ENCODE data around the gene CAMTA1.

Gene CAMTA1

DNA sequence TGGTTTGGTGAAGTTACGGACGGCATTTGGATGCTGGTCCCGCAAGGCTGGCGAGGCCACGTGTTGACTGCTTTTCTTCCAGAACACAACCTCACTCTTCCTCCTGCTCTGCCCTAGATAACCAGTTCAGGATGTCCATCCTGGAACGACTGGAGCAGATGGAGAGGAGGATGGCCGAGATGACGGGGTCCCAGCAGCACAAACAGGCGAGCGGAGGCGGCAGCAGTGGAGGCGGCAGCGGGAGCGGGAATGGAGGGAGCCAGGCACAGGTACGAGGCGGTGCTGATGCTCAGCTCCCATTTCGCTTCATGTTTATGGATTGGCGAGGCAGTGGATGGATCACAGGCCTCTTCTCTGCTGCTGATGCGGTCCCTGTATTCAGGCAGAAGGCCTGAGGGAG, 947.1 kb downstream of the CAMTA1 start:
- DNase-seq (ENCODE audit: low spot score): no peak

DNA sequence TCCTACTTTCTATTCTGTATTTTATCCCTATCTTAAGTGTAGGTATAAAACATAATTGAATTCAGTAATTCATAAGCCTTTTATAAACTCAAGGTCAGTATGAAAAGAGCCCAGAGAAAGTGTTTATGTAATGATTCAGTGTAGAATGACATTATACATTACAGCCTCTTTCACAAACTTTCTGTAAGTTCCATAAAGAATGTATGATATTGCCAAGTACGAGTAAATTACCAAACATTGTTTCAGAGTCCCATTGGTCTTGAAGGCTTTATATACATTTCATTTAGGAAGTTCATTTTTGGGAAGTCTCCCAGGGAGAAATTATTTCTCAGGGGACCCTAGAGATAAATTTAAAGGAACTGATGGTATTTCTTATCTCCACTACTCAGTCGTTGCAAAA, 948.0 kb downstream of the CAMTA1 start:
- no peak for DNase-seq (ENCODE audit: low spot score)

DNA sequence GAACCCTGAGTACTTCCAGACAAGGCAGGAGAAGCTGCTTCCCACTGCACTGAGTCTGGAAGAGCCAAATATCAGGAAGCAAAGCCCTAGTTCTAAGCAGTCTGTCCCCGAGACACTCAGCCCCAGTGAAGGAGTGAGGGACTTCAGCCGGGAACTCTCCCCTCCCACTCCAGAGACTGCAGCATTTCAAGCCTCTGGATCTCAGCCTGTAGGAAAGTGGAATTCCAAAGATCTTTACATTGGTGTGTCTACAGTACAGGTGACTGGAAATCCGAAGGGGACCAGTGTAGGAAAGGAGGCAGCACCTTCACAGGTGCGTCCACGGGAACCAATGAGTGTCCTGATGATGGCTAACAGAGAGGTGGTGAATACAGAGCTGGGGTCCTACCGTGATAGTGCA, 952.8 kb downstream of the CAMTA1 start:
- DNase-seq (ENCODE audit: low spot score): no peak

DNA sequence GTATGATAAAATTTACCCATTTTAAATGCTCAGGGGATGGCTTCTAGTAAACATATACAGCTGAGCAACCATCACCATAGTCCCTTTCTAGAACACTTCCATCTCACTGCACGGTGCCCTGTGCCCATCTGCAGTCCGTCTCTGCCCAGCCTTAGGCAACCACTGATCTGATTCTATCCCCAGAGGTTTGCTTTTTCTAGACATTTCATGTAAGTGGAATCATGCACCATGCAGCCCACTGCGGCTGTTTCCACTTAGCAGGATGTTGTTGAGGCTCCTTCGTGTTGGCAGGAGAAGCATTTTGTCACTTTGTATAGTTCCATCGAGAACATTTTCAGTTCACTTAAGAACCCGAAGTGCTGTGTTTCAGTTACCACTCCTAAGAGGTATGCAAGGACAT, 958.1 kb downstream of the CAMTA1 start:
- DNase-seq (ENCODE audit: low spot score): no peak

DNA sequence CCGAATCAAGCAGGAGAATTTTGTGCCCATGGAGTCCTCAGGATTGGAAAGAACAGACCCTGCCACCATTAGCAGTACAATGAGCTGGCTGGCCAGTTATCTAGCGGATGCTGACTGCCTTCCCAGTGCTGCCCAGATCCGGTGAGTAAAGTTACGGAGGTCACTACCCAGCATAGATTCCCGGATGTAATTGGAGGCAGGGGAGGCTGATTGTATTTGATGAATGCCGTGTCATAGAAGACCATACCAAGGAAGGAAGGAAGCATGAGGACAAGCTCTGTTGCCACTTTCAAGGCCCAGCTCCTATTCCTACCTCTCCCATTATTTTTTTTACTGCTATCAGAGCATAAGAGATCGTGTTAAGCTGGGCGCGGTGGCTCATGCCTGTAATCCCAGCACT, 959.6 kb downstream of the CAMTA1 start:
- DNase-seq (ENCODE audit: low spot score): no peak

DNA sequence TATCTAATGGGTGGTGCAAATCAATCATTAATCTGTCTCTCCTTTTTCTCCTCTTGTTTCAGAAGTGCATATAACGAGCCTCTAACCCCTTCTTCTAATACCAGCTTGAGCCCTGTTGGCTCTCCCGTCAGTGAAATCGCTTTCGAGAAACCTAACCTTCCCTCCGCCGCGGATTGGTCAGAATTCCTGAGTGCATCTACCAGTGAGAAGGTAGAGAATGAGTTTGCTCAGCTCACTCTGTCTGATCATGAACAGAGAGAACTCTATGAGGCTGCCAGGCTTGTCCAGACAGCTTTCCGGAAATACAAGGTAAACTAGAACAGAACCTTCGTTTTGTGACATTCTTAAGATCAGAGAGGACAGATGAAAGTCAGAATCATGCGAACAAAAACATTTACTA, 960.5 kb downstream of the CAMTA1 start:
- no peak for DNase-seq (ENCODE audit: low spot score)

DNA sequence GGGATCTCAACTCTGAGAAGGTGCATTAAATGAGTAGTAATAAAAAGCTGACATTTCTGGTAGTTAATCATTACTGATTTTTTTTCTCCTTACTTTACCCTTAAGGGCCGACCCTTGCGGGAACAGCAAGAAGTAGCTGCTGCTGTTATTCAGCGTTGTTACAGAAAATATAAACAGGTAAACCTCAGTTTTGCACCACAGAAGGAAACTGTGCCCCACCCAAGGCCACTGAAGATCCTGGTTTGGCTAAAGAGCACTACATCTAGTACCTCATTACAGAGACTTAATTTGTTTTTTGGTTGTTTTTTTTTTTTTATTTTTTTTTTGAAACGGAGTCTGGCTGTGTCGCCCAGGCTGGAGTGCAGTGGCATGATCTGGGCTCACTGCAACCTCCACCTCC, 962.4 kb downstream of the CAMTA1 start:
- DNase-seq (ENCODE audit: low spot score): no peak

DNA sequence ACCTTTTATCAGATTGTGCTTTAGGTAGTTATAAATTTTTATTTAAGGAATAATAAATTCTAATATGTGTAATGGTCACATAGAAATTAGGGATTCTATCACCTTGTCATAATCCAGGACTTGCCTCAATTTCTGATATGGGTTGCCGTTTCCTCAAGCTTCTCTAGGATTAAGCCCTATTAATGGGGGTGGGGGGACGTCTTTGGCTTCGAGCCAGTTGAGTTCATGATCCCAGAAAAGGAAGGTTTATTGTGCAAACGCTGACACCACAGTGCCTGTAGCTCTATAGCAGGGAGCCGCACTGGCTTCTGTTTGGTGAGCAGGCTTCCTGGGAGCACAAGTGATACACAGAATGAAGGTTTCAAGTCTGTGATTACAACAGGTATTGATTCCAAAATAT, 963.9 kb downstream of the CAMTA1 start:
- DNase-seq (ENCODE audit: low spot score): no peak

DNA sequence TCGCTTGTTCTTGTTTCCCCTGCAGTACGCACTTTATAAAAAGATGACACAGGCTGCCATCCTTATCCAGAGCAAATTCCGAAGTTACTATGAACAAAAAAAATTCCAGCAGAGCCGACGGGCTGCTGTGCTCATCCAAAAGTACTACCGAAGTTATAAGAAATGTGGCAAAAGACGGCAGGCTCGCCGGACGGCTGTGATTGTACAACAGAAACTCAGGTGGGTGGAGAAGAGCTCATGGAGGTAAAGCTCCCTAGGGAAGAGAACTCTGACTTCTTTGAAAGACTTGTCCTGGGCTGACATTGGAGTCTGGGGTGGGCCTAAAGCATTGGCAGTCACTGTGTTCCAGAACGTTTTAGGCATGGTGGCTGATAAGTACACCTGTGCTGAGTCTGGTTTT, 965.9 kb downstream of the CAMTA1 start:
- DNase-seq (ENCODE audit: low spot score): no peak

DNA sequence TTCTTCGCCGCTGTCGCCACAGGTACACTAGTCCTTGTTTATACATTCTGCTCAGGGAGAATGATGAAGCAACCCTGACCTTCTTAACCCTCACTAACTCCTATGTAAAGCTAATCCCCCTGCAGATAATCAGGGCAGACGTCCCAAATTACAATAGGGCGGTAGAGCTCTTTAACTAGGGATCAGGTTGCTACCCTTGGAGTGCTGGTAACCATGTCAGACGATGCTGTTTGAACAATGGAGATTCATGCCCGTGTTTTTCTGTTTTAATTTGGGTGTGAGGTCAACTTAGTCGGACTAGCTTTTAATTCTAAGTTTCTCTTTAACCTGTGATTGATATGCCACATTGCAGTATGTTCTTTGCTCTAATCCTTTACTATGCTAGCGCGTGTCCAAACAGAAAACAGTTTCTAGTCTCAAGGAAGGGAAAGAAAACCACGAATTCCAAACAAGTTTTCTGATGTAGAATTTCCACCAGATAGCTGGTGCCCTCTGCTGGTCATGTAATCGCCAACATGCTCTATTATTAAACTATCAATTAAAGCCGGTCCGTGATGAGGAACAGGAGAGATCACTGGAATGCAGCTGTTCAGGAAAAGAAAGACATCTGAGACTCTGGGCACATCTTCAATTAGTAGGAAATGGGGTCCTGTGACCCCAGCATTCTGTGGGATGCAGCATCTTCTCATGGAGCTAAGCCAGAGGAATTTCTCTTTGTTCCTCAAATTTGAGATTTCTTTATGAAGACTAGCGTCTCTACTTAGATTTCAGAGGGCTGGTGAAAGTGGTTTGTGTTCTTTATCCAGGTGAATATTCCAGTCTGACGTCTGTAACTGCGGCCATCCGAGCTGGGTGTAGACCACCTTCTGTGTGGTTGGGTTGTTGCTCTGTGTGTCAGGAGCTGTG, 967.5 kb downstream of the CAMTA1 start:
- DNase-seq (ENCODE audit: low spot score): peak; percentile 54

DNA sequence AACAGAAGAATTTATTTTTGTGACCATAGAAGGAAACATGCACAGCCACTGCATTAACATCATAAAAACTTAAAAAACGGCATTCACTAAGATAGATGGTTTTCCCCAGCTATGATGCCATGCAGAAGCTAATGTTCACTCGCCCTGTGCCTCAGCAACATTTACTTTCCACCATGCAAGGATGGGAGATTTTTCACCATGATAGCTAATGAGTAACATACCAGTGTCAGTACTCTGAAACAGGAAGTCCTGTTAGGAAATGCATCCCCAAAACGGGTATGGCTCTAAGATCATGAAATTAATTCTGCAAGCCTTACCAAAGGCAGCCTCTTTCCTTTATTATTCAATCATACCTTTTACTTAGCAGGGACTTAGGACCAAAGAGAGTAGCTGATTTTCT, 968.4 kb downstream of the CAMTA1 start:
- DNase-seq (ENCODE audit: low spot score): no peak

DNA sequence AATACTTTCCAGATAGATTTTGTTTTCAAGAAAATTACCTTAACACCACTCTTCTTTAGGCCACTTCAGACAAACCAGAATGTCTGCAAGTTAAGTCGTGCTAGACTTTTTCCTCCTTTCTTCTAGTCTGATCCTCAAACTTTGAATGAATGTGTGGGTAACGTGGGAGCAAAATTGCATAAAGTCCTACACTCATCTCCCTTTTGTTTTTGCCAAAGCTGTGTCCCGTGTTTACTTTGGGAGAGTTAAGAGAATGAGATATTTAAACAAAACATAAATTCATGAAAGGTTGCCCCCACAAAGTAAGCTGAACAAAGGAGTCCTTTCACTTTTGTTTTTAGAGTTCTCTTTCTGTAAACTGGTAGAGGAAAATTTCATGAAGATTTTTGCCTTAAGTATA, 969.0 kb downstream of the CAMTA1 start:
- DNase-seq (ENCODE audit: low spot score): no peak

DNA sequence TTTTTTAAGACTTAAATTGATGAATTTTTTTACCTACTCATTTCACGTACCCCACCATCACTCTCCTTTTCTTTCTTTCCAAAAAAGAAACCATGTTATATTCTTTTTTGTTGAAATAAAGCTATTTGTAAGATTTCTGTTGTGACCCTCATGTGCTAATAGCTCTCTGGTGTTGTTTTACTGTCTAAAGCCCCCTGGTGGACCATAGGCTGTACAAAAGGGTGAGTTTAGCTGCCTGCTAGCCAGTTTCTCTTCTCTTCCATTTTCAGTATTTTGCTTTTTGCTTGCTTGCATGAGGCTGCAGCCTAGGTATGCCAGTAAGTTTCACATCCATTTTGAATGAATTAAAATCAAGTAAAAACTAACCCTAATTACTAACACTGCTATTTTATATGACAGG, 970.2 kb downstream of the CAMTA1 start:
- DNase-seq (ENCODE audit: low spot score): no peak

DNA sequence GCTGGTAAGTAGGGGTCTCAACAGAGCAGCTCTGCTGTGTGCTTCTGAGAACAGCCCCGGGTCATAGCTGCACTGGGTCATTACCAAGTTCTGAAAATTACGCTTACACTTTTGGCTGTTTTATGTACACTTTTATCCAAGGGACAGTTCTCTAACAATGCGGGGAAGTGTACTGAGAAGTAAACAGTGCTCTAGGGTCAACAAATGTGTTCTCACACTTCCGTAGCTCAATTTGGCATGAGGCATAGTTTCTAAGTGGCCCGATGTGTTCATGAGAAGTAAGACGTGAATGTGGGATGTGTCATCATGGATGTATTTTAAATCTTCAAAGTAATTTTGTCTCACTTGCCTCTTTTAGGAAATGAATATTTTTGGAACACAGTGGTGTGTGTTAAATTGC, 975.0 kb downstream of the CAMTA1 start:
- DNase-seq (ENCODE audit: low spot score): no peak

DNA sequence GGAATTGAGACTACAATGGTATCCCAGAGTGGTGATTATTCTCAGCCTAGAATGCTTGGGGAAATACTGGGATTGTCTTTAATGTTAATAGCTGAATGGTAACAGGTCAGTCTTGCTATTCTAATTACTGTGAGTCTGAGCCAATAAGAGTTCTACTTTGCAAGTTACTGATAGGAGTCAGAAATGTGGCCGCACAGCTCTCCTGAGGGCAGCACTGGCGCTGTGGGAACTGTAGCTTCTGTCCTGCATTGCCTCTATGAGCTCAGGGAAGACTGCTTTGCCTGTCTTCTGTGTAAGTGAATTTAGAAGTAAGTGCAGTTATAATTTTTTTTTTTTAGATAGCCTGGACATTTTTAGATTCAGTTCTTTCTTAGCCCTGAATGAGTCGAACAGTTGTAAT, 975.8 kb downstream of the CAMTA1 start:
- DNase-seq (ENCODE audit: low spot score): no peak

DNA sequence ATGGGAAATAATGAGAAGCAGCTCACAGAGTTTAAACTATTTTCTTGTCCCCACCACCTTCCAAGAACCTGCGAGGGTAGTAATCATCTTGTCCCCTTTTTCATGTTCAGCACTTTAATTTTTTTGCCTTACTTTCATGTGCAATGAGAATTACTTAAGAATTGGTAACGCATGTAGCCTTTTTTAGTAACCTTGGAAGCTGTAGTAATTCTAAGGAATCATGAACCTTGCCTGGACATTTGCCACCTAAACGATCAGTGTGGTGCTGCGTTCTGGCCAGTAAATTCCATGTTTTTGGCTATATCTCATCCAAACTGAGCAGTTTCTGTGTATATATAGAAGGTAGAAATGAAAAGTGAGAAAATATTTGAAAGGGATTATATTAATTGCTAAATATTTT, 981.9 kb downstream of the CAMTA1 start:
- no peak for DNase-seq (ENCODE audit: low spot score)

DNA sequence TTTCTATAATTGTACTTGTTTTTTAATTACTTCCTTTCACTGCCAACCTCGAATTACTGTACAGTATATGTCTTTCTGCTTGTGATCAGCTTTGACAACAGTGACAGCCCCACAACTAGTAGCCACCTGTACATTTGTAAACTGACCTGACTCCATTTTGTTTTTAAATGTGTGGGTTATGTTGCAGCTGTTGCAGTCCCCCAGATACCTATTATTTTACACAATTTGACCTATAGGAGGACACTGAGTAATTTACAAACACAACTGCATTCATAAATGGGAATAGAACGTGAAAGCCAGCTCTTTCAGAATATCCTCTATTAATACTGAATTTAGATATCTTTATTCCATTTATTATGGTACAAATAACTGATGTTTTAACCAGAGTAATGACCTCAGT, 983.3 kb downstream of the CAMTA1 start:
- no peak for DNase-seq (ENCODE audit: low spot score)

DNA sequence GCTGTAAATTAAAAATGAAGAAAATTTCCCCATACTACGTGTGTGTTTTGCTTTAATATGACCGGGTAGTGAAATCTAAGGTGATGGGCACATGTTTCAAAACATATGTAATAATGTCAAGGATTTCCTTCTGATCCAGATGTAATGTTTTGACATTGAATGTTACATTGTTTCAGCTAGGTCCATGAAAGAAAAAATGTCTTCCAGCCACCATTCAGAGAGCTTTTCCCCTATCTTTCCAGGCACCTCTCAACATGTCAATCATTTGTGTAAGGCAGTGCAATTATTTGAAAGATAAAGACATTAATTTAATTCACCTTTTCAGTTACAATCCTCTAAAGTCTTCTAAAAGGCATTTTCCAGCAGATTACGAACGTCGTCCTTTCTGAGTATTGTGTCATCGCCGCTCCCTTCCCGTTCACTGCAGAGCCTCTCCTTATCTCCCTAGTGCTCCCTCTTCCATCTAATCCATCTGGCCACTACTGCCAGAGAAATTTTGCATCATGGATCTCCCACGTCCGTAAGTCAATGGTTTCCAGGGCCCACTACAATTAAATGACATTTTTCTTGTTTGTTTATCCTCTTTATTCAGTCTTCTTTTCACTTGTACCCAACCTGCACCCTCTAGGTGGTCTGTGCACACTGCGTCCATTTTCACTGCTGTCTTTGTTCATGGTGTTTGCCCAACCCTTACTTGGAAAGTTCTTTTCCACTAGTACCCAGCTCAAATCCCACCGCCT, 984.6 kb downstream of the CAMTA1 start:
- DNase-seq (ENCODE audit: low spot score): no peak

DNA sequence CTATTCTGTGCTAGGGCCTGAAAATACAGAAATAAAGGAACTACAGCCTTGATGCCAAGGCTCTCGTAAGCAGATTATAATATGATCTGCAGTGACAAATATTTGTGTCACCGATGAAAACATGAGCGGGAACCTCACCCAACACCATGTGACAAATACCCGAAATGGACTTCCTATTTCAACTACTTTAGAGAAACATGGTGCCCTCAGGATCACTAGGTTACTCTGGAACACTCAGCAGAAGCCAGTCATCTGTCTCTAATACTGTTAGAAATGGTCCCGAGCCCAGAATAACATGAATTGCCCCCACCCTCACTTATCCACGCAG, 985.4 kb downstream of the CAMTA1 start:
- no peak for DNase-seq (ENCODE audit: low spot score)

DNA sequence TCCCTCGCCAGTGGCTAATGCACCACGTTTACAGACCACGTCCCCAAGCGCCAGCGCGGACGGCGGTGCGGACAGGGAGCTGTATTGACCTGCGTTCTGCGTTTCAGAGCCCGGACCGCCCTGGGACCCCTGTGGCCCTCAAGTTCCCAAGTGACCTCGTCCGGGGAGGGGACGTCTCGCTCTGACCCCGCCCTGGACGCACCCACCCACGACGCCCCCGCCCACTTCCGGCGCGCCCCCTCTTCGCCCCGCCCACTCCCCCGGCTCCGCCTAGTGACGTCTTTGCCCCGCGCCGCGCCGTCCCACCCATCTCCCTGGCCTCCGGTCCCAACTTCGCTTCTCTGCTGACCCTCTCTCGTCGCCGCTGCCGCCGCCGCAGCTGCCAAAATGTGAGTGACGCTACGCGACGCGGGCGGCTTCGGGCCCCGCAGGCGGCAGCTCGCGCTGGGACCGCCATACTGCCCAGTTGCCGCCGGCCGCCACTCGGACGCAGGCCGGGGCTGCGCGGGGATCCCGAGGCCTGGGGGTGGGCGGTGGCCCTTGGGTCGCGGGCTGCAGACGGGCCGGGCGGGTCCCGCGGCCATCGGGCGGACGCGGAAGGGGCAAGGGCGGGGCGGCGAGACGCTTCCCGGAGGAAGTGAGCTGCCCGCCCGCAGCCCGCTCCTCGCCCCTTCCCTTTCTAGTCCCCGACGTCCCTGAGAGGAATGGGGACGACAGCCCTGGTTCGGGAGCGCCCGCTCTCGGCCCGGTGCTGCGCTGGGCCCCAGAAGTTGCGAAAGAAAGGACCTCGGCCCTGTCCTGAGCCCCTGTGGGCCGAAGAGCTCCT, 986.0 kb downstream of the CAMTA1 start, which contains the start of gene VAMP3:
TSS of gene VAMP3 (plus strand) at position 300 of the 826 bp plus-strand sequence. CDS start at position 388, 88 bp downstream.
- DNase-seq (ENCODE audit: low spot score): peak; percentile 96

DNA sequence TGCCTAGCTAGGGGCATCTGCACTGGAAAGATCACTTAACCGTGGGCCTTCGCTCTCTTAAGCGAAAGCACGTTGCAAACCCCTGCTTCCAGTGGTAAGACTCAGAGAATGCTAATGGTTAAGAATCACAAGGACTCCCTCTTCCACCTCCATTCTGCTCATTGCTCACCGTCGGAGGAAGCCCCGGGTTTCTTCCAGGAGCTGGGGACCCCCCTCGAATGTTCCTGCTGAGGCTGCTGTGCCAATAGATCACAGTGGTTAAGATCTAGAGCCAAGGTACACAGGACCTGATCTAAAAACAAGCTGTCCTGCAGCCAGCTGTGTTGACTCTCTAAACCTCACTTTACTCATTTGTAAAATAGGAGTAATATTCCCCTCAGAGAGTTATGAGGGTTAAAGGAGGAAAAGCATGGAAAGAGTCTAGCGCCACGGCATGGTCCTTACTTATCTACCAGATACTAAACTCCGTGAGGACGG, 986.6 kb downstream of the CAMTA1 start:
- no peak for DNase-seq (ENCODE audit: low spot score)

DNA sequence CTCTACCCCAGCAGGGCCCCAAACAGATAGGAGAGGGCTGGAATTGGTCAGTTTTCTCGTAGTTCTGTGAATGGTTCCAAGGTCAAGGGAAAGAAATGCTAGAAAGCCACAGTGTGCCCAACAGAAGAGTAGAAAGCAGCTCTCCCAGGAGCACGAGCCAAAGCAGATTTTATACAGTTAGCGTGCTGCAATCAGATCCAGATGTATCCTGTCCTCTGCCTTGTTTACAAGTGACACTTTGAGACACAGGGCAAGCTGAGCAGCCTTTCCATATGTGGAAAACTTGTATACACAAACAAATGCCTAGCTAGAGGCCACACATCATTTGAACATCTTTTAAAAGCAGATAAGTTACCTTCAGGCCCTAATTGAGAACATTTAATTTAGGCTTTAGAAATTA, 992.3 kb downstream of the CAMTA1 start:
- DNase-seq (ENCODE audit: low spot score): no peak
